Spleen (tissue), 11 donors: ENCODE results near the gene PPHLN1. TPM values are rescaled to one million over a fixed set of nuclear protein-coding genes. Genes with fewer than 3 reads are reported as not detected.

ENCODE experiments used
- DNase-seq: peaks from one replicate; pipeline ENCODE4 v3.0.0-alpha.2; 2020
- H3K27ac ChIP-seq, 8 donors: fragments of 200-600 bp; sonication (generic) in 7 of 8; 1 replicate in 4 of 8; 2 replicates in 4 of 8; pipeline versions ENCODE4 v1.5.0 to v1.8.0; 2016 to 2021; ENCODE audit warnings: inconsistent platforms in 4 of 8, mild to moderate bottlenecking in 4 of 8, moderate library complexity in 1 of 8
- H3K27me3 ChIP-seq, 7 donors: fragments of 200-600 bp; sonication (generic) in 6 of 7; replicated peaks in 1 of 7; 1 replicate in 4 of 7; 2 replicates in 3 of 7; pipeline versions ENCODE4 v1.5.0 to v1.8.0; 2016 to 2021; ENCODE audit warnings: inconsistent platforms in 3 of 7, mild to moderate bottlenecking in 1 of 7
- H3K36me3 ChIP-seq, 6 donors: fragments of 200-600 bp; sonication (generic) in 5 of 6; 1 replicate in 4 of 6; 2 replicates in 2 of 6; pipeline versions ENCODE4 v1.5.0 to v1.8.0; 2016 to 2021; ENCODE audit warnings: inconsistent platforms in 2 of 6
- H3K4me1 ChIP-seq, 6 donors: fragments of 200-600 bp; sonication (generic) in 5 of 6; 1 replicate in 3 of 6; 2 replicates in 3 of 6; pipeline versions ENCODE4 v1.5.0 to v1.8.0; 2016 to 2021; ENCODE audit warnings: inconsistent platforms in 3 of 6
- H3K4me3 ChIP-seq, 8 donors: fragments of 200-600 bp; sonication (generic) in 7 of 8; 1 replicate in 4 of 8; 2 replicates in 4 of 8; pipeline versions ENCODE4 v1.5.0 to v1.8.0; 2016 to 2021; ENCODE audit warnings: inconsistent platforms in 4 of 8, mild to moderate bottlenecking in 4 of 8, moderate library complexity in 2 of 8
- H3K9me3 ChIP-seq, 8 donors: fragments of 200-600 bp; sonication (generic) in 7 of 8; 1 replicate in 4 of 8; 2 replicates in 4 of 8; pipeline versions ENCODE4 v1.5.0 to v1.8.0; 2016 to 2021; ENCODE audit warnings: inconsistent platforms in 4 of 8
- POLR2A ChIP-seq, 3 donors: fragments of 450-650 bp; IDR thresholded peaks; one replicate each; pipeline ENCODE4 v1.5.1; 2017; ENCODE audit warnings: antibody characterized with exemption in 3 of 3, mild to moderate bottlenecking in 1 of 3
- POLR2AphosphoS5 ChIP-seq, 3 donors: sonication (generic); formaldehyde crosslinking; IDR thresholded peaks; one replicate each; pipeline ENCODE4 v1.5.1; 2017; ENCODE audit warnings: antibody characterized with exemption in 3 of 3
- WGBS, 5 donors: extraction: QIAGEN DNeasy Blood & Tissue Kit in 3 of 5; methylation state at CpG; one replicate each; pipeline versions ENCODE4 v1.1.5 to v1.1.7; 2013 to 2018; 5-methylcytosine and 5-hydroxymethylcytosine counted together
- intact Hi-C: fragments of 100-400 bp; cut with DNase I; formaldehyde crosslinking; loops from one replicate; pipeline ENCODE4 v1.15.0; 2023; ENCODE audit warnings: low total_unique reads
- polyA plus RNA-seq, 3 donors: library from polyadenylated mRNA; stranded (reverse); fragments of 200-250 nt; gene quantifications; one replicate each; pipeline ENCODE4 v1.2.1, GENCODE V29; 2013
- total RNA-seq, 7 donors: library from RNA; depleted of rRNA in 3 of 7; stranded (reverse); fragments of >200 nt in 3 of 7; fragmentation: NEBNext Ultra II Directional in 4 of 7; extraction: Animal tissue kit (Norgen Biotek cat#: 25700) in 4 of 7; gene quantifications; one replicate each; pipeline versions ENCODE4 v1.1.0 to v1.2.1, GENCODE V29; 2016 to 2021
- TF ChIP-seq, protein P1 (sequence below), 11 experiments: fragments of 200-600 bp in 7 of 11; fragments of 450-650 bp in 4 of 11; sonication (generic) in 4 of 11; IDR thresholded peaks in 8 of 11; conservative IDR thresholded peaks in 3 of 11; 1 replicate in 7 of 11; 2 replicates in 4 of 11; pipeline versions ENCODE4 v1.4.0 to v1.8.0; 2016 to 2021; ENCODE audit warnings: antibody characterized with exemption in 11 of 11, inconsistent platforms in 4 of 11, mild to moderate bottlenecking in 1 of 11
- donor health status: healthy with polysubstance abuse.
- donor health status: DM: no; HTN: no; CAD: no; lungs with moderate emphysema.
- donor health status: DM: no; HTN: no; CAD: no.
- donor health status: Bipolar disorder and iron deficiency.
- donor health status: healthy.
- donor health status: DM: no; HTN: no; CAD: no.
- donor health status: DM: yes; HTN: yes; CAD: no.

The PPHLN1 gene
- total and polyA plus RNA-seq, 10 donors, result 39.6 to 103 (median 65.2) TPM

DNA sequence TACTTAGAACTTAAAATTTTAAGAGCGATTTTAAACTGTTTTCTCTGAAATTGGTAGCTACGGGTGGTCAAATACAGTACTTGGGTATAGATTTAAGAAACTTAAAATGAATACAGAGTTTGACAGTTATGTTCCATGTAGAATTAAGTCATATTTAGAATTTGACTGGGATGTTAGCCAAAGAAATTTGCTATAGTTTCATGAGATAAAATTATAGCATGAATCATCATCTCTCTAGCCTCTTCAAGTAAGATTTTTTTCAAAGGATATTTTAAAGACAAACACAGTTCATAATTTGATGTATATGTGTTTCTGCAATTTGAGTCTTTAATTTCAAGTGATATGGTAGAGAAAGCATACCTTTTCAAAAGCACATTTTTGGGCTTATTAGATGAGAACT, 41.1 kb upstream of the PPHLN1 start:
- intact Hi-C loops, result no loop called here
- Histone ChIP-seq H3K9me3 (no peaks in the 10 kb centered on the region), H3K36me3 (no peaks in the 10 kb centered on the region), H3K27me3 (no peaks in the 10 kb centered on the region), H3K4me3 (no peak overlapping the region), H3K27ac (no peak overlapping the region), H3K4me1 (peaks cover 0 to 10% (median 2%) of the 10 kb centered on the region in 6 donors)
- no peak for TF ChIP-seq POLR2AphosphoS5 (IDR thresholded peaks at IDR 0.05)
- TF ChIP-seq, protein P1, sequence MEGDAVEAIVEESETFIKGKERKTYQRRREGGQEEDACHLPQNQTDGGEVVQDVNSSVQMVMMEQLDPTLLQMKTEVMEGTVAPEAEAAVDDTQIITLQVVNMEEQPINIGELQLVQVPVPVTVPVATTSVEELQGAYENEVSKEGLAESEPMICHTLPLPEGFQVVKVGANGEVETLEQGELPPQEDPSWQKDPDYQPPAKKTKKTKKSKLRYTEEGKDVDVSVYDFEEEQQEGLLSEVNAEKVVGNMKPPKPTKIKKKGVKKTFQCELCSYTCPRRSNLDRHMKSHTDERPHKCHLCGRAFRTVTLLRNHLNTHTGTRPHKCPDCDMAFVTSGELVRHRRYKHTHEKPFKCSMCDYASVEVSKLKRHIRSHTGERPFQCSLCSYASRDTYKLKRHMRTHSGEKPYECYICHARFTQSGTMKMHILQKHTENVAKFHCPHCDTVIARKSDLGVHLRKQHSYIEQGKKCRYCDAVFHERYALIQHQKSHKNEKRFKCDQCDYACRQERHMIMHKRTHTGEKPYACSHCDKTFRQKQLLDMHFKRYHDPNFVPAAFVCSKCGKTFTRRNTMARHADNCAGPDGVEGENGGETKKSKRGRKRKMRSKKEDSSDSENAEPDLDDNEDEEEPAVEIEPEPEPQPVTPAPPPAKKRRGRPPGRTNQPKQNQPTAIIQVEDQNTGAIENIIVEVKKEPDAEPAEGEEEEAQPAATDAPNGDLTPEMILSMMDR (IDR thresholded peaks at IDR 0.05 in 8 of 11, conservative IDR thresholded peaks at IDR 0.05 in 3 of 11), result no peak
- no peak for TF ChIP-seq POLR2A (IDR thresholded peaks at IDR 0.05)
- WGBS, 5 donors, result 80 to 95% (median 90%) methylated on average over 2 of the region's 2 CpGs
- no peak for DNase-seq

- Histone ChIP-seq H3K4me1 (peaks cover 0 to 10% (median 2%) of the 10 kb centered on the region in 6 donors), H3K27me3 (no peaks in the 10 kb centered on the region), H3K36me3 (no peaks in the 10 kb centered on the region), H3K9me3 (no peaks in the 10 kb centered on the region), H3K27ac (no peak overlapping the region), H3K4me3 (no peak overlapping the region)
- TF ChIP-seq, protein P1 (IDR thresholded peaks at IDR 0.05 in 8 of 11, conservative IDR thresholded peaks at IDR 0.05 in 3 of 11), result no peak
- TF ChIP-seq POLR2A (IDR thresholded peaks at IDR 0.05) (no peak), POLR2AphosphoS5 (IDR thresholded peaks at IDR 0.05) (no peak)
- 95 to 99% (median 97%) methylated on average over 2 of the region's 2 CpGs for WGBS, 5 donors
- intact Hi-C loops, result no loop called here
- DNase-seq, result no peak
Observed at GRCh38 chr12:42285431-42285830, 40.5 kb upstream of the PPHLN1 start.

GRCh38 chr12:42286741-42287140, 39.2 kb upstream of the PPHLN1 start:
- TF ChIP-seq, protein P1 (IDR thresholded peaks at IDR 0.05 in 8 of 11, conservative IDR thresholded peaks at IDR 0.05 in 3 of 11), result no peak
- TF ChIP-seq POLR2A (IDR thresholded peaks at IDR 0.05) (no peak), POLR2AphosphoS5 (IDR thresholded peaks at IDR 0.05) (no peak)
- intact Hi-C loops, result no loop called here
- Histone ChIP-seq H3K36me3 (no peaks in the 10 kb centered on the region), H3K27me3 (no peaks in the 10 kb centered on the region), H3K4me3 (no peak overlapping the region), H3K4me1 (peaks cover 0 to 10% (median 2%) of the 10 kb centered on the region in 6 donors), H3K9me3 (no peaks in the 10 kb centered on the region), H3K27ac (no peak overlapping the region)
- DNase-seq, result no peak
- 87 to 95% (median 90%) methylated on average over 23 to 26 of the region's 26 CpGs for WGBS, 5 donors

GRCh38 chr12:42288544-42288943, 37.4 kb upstream of the PPHLN1 start:
- Histone ChIP-seq H3K4me1 (peaks cover 0 to 10% (median 2%) of the 10 kb centered on the region in 6 donors), H3K4me3 (no peak overlapping the region), H3K36me3 (no peaks in the 10 kb centered on the region), H3K27me3 (no peaks in the 10 kb centered on the region), H3K9me3 (no peaks in the 10 kb centered on the region), H3K27ac (no peak overlapping the region)
- DNase-seq, result no peak
- intact Hi-C loops, result no loop called here
- 84 to 94% (median 90%) methylated on average over 9 of the region's 9 CpGs for WGBS, 5 donors
- TF ChIP-seq, protein P1 (IDR thresholded peaks at IDR 0.05 in 8 of 11, conservative IDR thresholded peaks at IDR 0.05 in 3 of 11), result no peak
- TF ChIP-seq POLR2A (IDR thresholded peaks at IDR 0.05) (no peak), POLR2AphosphoS5 (IDR thresholded peaks at IDR 0.05) (no peak)
